HepG2 (cell line): ENCODE results near the gene SNX15. TPM values are rescaled to one million over a fixed set of nuclear protein-coding genes. Genes with fewer than 3 reads are reported as not detected.
"Not testable (repeated sequence)": the region's sequence is repeated elsewhere in the genome, so short reads cannot be mapped to it uniquely, and the experiment has no call there.

Experiments used
- ATAC-seq: fragments of 200-7000 bp; cut with Tn5 transposase; 3 replicates; pipeline ENCODE4 v1.9.1; 2020; ENCODE audit warnings: mild to moderate bottlenecking, moderate library complexity
- BruUV-seq: library from RNA; stranded (reverse); fragments of 400-500 nt; replicated peaks from 2 replicates; lab custom pipeline; 2021; lab: Mats Ljungman, UMichigan
- CTCF ChIA-PET: fragments of 300-600 bp; formaldehyde crosslinking; extraction: SDS; loops from one replicate; lab custom pipeline; 2021; ENCODE audit warnings: low total read pairs, inconsistent platforms, low intra/inter-chr PET ratio; lab: Yijun Ruan, JAX
- POLR2A ChIA-PET: fragments of 350-600 bp; sonication (Branson Sonifier 250); formaldehyde crosslinking; loops from one replicate; lab custom pipeline; 2020; ENCODE audit warnings: antibody characterized with exemption, inconsistent platforms; lab: Yijun Ruan, JAX
- DNase-seq: peaks from one replicate; pipeline ENCODE4 v3.0.0-alpha.2; 2015; ENCODE audit warnings: low spot score
- FAIRE-seq: peaks from 3 replicates; lab custom pipeline; 2011; peaks lifted over from hg19 to GRCh38; lab: Jason Lieb, UNC
- H2AFZ ChIP-seq: one replicate; pipeline ENCODE4 v1.6.1; 2011; ENCODE audit warnings: low read length, inconsistent platforms
- H3K27ac ChIP-seq: fragments of 300-600 bp; 3 replicates; pipeline ENCODE4 v1.8.0; 2011; ENCODE audit warnings: mixed run types, mild to moderate bottlenecking, mixed read lengths, low read length, inconsistent platforms; ENCODE audit not compliant: insufficient read depth; ENCODE audit errors: extremely low read length
- H3K27me3 ChIP-seq, 2 experiments: fragments of 200-600 bp in 1 of 2; 2 replicates in 1 of 2; 3 replicates in 1 of 2; pipeline versions ENCODE4 v1.6.0 to v1.8.0; 2011; ENCODE audit warnings: low read length in 2 of 2, mild to moderate bottlenecking in 2 of 2, moderate library complexity in 2 of 2, inconsistent platforms in 1 of 2; ENCODE audit not compliant: insufficient read depth in 2 of 2, control insufficient read depth in 1 of 2
- H3K36me3 ChIP-seq, 2 experiments: fragments of 200-600 bp in 1 of 2; replicated peaks in 1 of 2; 2 replicates in 1 of 2; 3 replicates in 1 of 2; pipeline versions ENCODE4 v1.5.1 to v1.8.0; 2011; ENCODE audit warnings: low read length in 2 of 2, inconsistent platforms in 1 of 2; ENCODE audit not compliant: insufficient read depth in 2 of 2, control insufficient read depth in 1 of 2
- H3K4me1 ChIP-seq: 2 replicates; pipeline ENCODE4 v1.5.1; 2012; ENCODE audit warnings: low read length, inconsistent platforms; ENCODE audit not compliant: insufficient read depth
- H3K4me2 ChIP-seq: 2 replicates; pipeline ENCODE4 v1.6.0; 2011; ENCODE audit warnings: low read depth, low read length, inconsistent platforms
- H3K4me3 ChIP-seq, 3 experiments: fragments of 200-600 bp in 1 of 3; sonication (generic), shearing (Covaris generic) in 1 of 3; replicated peaks in 1 of 3; 2 replicates each; pipeline ENCODE4 v1.5.1; 2011 to 2016; ENCODE audit warnings: low read length in 3 of 3, inconsistent platforms in 2 of 3, low read depth in 2 of 3, mild to moderate bottlenecking in 2 of 3, control low read depth in 1 of 3, mixed read lengths in 1 of 3; ENCODE audit not compliant: insufficient read depth in 1 of 3
- H3K79me2 ChIP-seq: one replicate; pipeline ENCODE4 v1.6.1; 2011; ENCODE audit warnings: low read length, inconsistent platforms; ENCODE audit not compliant: insufficient read depth
- H3K9ac ChIP-seq: 2 replicates; pipeline ENCODE4 v1.6.0; 2011; ENCODE audit warnings: mild to moderate bottlenecking, low read depth, low read length, inconsistent platforms; ENCODE audit not compliant: insufficient read depth
- H3K9me3 ChIP-seq: 2 replicates; pipeline ENCODE4 v1.5.1; 2012; ENCODE audit warnings: mild to moderate bottlenecking, low read length
- H4K20me1 ChIP-seq: 2 replicates; pipeline ENCODE4 v1.6.0; 2011; ENCODE audit warnings: inconsistent platforms, mild to moderate bottlenecking, low read length, moderate library complexity; ENCODE audit not compliant: insufficient read depth
- FLYWCH1 ChIP-seq: sonication (generic); formaldehyde crosslinking; IDR thresholded peaks from 2 replicates; pipeline ENCODE4 v1.8.1; 2023; ENCODE audit warnings: mild to moderate bottlenecking, missing genetic modification reagents
- FOXK1 ChIP-seq: sonication (generic); formaldehyde crosslinking; IDR thresholded peaks from 2 replicates; pipeline ENCODE4 v1.4.0; 2020; ENCODE audit warnings: low read depth, missing genetic modification reagents, borderline replicate concordance
- HOXA5 ChIP-seq: sonication (generic); formaldehyde crosslinking; IDR thresholded peaks from 2 replicates; pipeline ENCODE4 v1.4.0; 2020; ENCODE audit warnings: missing genetic modification reagents
- JUND ChIP-seq: sonication (generic); formaldehyde crosslinking; IDR thresholded peaks from 2 replicates; pipeline ENCODE4 v1.8.0; 2022; ENCODE audit warnings: mild to moderate bottlenecking, missing genetic modification reagents
- LRRFIP1 ChIP-seq: sonication (generic); formaldehyde crosslinking; conservative IDR thresholded peaks from 2 replicates; pipeline ENCODE4 v1.4.0; 2020; ENCODE audit warnings: missing genetic modification reagents
- MNT ChIP-seq: fragments of 450-650 bp; IDR thresholded peaks from 2 replicates; pipeline ENCODE4 v1.6.1; 2016
- NAIF1 ChIP-seq: sonication (generic); formaldehyde crosslinking; IDR thresholded peaks from 2 replicates; pipeline ENCODE4 v1.5.0; 2020; ENCODE audit warnings: mild to moderate bottlenecking, missing genetic modification reagents, borderline replicate concordance
- NFIC ChIP-seq: IDR thresholded peaks from 2 replicates; pipeline ENCODE4 v1.6.1; 2012; ENCODE audit warnings: mild to moderate bottlenecking, low read length, inconsistent platforms
- PBX3 ChIP-seq: sonication (generic); formaldehyde crosslinking; IDR thresholded peaks from 2 replicates; pipeline ENCODE4 v1.8.1; 2023; ENCODE audit warnings: missing genetic modification reagents, inconsistent platforms, borderline replicate concordance
- PTBP1 ChIP-seq: fragments of 200-400 bp; formaldehyde crosslinking; IDR thresholded peaks from 2 replicates; pipeline ENCODE4 v1.6.1; 2018; ENCODE audit warnings: low read length, low read depth; ENCODE audit not compliant: poor library complexity, severe bottlenecking
- SETDB1 ChIP-seq: sonication (generic); formaldehyde crosslinking; IDR thresholded peaks from 2 replicates; pipeline ENCODE4 v1.5.1; 2020; ENCODE audit warnings: missing genetic modification reagents, mild to moderate bottlenecking, borderline replicate concordance
- SRSF9 ChIP-seq: fragments of 200-400 bp; formaldehyde crosslinking; IDR thresholded peaks from 2 replicates; pipeline ENCODE4 v1.6.1; 2018; ENCODE audit warnings: borderline replicate concordance, mild to moderate bottlenecking, low read depth, low read length; ENCODE audit not compliant: insufficient read depth, poor library complexity, severe bottlenecking
- ZBTB26 ChIP-seq: IDR thresholded peaks from 2 replicates; pipeline ENCODE4 v1.6.1; 2016; ENCODE audit warnings: missing compliant biosample characterization, missing genetic modification reagents, borderline replicate concordance
- ZNF557 ChIP-seq: sonication (generic); formaldehyde crosslinking; IDR thresholded peaks from 2 replicates; pipeline ENCODE4 v1.4.0; 2020; ENCODE audit warnings: missing genetic modification reagents
- ZNF576 ChIP-seq: sonication (generic); formaldehyde crosslinking; IDR thresholded peaks from 2 replicates; pipeline ENCODE4 v1.4.0; 2020; ENCODE audit warnings: mild to moderate bottlenecking, missing genetic modification reagents
- ZNF768 ChIP-seq: sonication (generic); formaldehyde crosslinking; IDR thresholded peaks from 2 replicates; pipeline ENCODE4 v1.4.0; 2020; ENCODE audit warnings: missing genetic modification reagents
- WGBS: methylation state at CpG from one replicate; pipeline ENCODE4 v1.1.6; 2017; ENCODE audit warnings: low lambda C conversion rate; 5-methylcytosine and 5-hydroxymethylcytosine counted together
- in situ Hi-C: cut with HindIII; loops from 2 replicates; pipeline ENCODE4 v1.10.0; 2017; ENCODE audit warnings: low pct_unique_long_range_greater_than_20kb; ENCODE audit not compliant: extremely low pct_ligation_motif_present
- intact Hi-C: fragments of 100-400 bp; cut with micrococcal nuclease; formaldehyde crosslinking; loops from one replicate; pipeline ENCODE4 v1.10.0; 2022; ENCODE audit not compliant: unreplicated experiment
- polyA plus RNA-seq, 8 experiments: library from polyadenylated mRNA; depleted of rRNA in 3 of 8; stranded (reverse) in 7 of 8; unstranded in 1 of 8; fragments of >200 nt; fragmentation: Illumina TruSeq in 4 of 8; extraction: Trizol in 4 of 8; gene quantifications; 2 replicates each; pipeline versions ENCODE4 v1.2.1 to v1.2.3, GENCODE V29; 2011 to 2016; ENCODE audit warnings: low read depth in 4 of 8, missing spikeins in 1 of 8, mixed read lengths in 1 of 8; ENCODE audit not compliant: insufficient read depth in 1 of 8
- total RNA-seq, 5 experiments: library from RNA; depleted of rRNA; stranded (reverse); fragments of >200 nt; fragmentation: Illumina TruSeq; extraction: Trizol; gene quantifications; 2 replicates each; pipeline ENCODE4 v1.2.3, GENCODE V29; 2016; ENCODE audit warnings: low read depth in 1 of 5

The SNX15 gene
- total and polyA plus RNA-seq, 2 of the 13 experiments (the other 11 are each of a cell fraction or from before 2014, with no cell fraction given), result 19.1 to 22.6 TPM

GRCh38 chr11:65003282-65003681 is 24.0 kb upstream of the SNX15 start (continued):
- TF ChIP-seq FLYWCH1 (CRISPR knock-in tag), result no peak
- peak; percentile 32; the same call in 1 of the 2 replicates for TF ChIP-seq FOXK1 (CRISPR knock-in tag)
- TF ChIP-seq ZNF557, result no peak
- no peak for TF ChIP-seq SRSF9
- TF ChIP-seq SETDB1 (CRISPR knock-in tag), result no peak
- TF ChIP-seq JUND (CRISPR knock-in tag), result no peak
- no peak for TF ChIP-seq NAIF1 (CRISPR knock-in tag)
- TF ChIP-seq ZBTB26 (CRISPR knock-in tag), result 0 out of 2 replicates have a peak, but pooled peaks have one; percentile 34
- TF ChIP-seq NFIC, result no peak
- no peak for TF ChIP-seq LRRFIP1
- no peak for TF ChIP-seq PTBP1
- TF ChIP-seq HOXA5, result no peak
- TF ChIP-seq PBX3 (CRISPR knock-in tag), result no peak
- TF ChIP-seq MNT, result no peak
- TF ChIP-seq ZNF576 (CRISPR knock-in tag), result no peak
- peak; percentile 43; the same call in 1 of the 2 replicates for TF ChIP-seq ZNF768 (CRISPR knock-in tag)

- H3K4me2 ChIP-seq, CTCF ChIA-PET, H3K9me3 ChIP-seq, H3K79me2 ChIP-seq, BruUV-seq, ATAC-seq, FAIRE-seq, H3K27me3 ChIP-seq, H3K4me3 ChIP-seq, in situ Hi-C loops, H3K27ac ChIP-seq, H3K36me3 ChIP-seq, H2AFZ ChIP-seq, H3K9ac ChIP-seq, H4K20me1 ChIP-seq, DNase-seq, intact Hi-C loops: not testable (repeated sequence)
- H3K4me1 ChIP-seq, result peaks cover 68% of the 10 kb centered on the region
- POLR2A ChIA-PET, result interaction anchor here (0.6 to 2.3 kb wide), 2 partner anchors 11 to 161 kb away, joined by 3 to 5 read pairs; partner anchors contain the start of gene ARL2
- WGBS, result 4% methylated on average over 3 of the region's 3 CpGs
Measured at GRCh38 chr11:65003968-65004367, 23.3 kb upstream of the SNX15 start.
